OCI-M2 (cell line): ENCODE measurements around the gene NCKAP5.
"Not testable (repeated sequence)": the region's sequence is repeated elsewhere in the genome, so short reads cannot be mapped to it uniquely, and the experiment has no call there.

Source experiments
- DNase-seq: peaks from one replicate; lab custom pipeline; 2025; ENCODE audit not compliant: unreplicated experiment; lab: John Stamatoyannopoulos, UW

NCKAP5 gene

DNA sequence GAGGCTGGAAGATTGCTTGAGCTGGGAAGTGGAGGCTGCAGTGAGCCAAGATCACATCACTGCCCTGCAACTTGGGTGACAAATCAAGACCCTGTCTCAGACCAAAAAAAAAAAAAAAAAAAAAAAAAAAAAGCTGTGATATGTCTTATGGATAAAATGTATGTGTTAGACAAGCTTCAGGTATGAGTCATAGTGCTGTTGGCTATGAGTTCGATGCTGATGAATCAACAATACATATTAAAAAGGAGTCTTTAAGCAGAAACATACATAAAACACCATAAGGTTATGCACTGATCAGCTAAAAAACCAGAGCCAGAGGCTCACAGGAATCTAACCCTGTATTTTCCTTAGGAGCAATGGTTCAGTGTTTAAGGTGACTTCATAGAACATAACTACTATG, 332.3 kb downstream of the NCKAP5 start:
- DNase-seq: no peak

DNA sequence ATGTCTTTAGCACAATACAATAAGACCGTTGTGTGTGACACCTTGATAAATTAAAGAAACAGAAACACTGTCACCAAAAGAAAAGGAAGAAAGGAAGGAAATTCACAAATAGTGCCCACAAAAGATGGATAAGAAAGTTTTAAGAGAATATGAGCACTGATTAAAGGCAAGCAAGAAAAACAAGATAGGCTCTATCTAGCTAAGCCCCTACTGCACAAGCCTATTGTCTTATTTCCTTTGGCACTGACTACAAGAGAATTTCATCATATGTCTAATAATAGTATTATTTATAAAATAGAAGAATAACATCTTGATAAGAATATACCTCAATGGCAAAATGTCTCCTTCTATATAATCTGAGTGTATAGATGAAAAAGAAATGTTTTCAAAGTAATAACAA, 335.7 kb downstream of the NCKAP5 start:
- DNase-seq: no peak

DNA sequence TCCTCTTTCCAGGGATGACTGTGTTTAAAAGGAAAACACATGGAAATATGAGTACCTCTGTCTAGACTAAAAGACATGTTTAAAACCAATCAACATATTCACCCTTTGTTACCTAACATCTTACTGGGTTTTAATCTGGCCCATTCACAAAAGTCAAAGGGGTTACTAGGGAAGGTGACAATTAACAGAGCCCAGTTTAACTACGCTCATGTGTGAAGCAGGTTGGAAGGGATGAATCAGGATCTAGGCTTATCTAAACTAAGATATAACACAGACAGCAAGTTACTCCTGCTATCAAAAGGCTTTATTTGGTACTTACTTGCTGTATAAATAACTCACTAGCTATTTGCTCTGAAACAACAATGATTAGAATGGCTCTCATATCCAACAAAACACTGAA, 337.0 kb downstream of the NCKAP5 start:
- DNase-seq: no peak

DNA sequence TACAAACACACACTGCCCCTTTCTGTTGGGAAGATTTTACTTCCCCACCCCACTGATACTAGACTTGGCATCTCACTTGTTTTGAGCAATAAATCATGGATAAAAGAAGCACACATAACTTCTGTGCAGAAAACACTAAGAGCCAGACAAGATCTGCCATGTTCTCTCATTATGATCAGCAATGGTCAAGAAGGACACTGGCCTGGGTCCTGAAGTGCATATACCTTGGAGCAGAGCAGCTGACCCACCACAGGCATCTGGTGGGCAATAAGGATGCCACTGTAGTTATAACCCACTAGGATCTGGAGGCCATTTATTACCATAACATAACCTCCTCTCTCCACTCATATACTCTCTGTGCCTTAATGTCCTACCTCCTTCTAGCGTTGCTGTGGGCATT, 338.3 kb downstream of the NCKAP5 start:
- no peak for DNase-seq

DNA sequence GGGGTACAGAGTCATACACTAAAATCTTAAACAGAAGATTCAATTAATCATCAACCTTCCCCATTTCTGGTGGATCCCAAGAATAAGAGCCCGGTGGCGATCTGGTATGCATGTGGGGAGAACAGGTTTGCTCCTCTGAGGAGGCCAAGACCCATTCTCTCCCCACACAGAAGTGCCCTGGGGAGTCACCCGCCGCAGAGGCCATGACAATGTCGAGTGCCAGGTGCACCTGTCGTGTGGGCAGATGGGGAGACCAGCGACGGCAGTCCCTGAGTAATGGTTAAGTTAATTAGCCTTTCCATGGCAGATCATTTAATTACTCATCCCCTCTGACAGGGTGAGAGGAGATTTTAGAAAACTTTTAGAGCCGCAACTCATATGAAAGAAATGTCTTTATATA, 345.0 kb downstream of the NCKAP5 start:
- no peak for DNase-seq

DNA sequence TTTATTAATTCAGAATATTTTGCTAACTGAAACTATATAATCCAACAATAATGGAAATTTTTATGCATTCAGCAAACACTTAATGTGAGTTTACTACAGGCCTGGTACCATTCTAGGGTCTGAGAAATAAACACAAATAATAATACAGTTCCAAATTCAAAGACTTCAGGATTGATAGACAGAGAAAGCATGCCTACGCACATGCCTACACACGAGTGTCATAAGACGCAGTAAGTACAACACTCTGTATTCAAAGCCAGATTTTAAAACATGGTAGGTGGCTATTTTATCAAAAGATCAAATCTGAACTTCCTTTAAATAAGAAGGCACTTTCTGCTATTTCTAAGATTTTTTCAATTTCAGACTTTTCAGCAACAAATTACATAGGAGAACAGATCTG, 346.9 kb downstream of the NCKAP5 start:
- DNase-seq: no peak

DNA sequence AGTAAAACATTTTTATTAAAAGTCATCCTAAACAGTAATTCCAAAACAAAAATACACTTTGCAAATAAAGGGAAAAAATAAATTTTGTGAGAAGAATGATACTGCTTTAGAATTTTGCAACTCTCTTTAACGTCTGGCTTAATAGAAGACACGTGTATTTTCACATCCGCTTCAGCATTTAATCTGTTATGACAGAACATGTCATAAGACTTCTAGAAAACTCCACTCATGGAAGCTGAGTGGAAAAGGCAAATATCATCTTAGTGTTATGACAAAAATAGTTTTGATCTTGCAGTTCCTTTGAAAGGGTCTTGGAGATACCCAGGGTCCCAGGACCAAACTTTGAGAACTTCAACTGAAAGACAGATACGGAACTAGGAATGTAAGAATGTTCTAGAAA, 350.1 kb downstream of the NCKAP5 start:
- DNase-seq: no peak

DNA sequence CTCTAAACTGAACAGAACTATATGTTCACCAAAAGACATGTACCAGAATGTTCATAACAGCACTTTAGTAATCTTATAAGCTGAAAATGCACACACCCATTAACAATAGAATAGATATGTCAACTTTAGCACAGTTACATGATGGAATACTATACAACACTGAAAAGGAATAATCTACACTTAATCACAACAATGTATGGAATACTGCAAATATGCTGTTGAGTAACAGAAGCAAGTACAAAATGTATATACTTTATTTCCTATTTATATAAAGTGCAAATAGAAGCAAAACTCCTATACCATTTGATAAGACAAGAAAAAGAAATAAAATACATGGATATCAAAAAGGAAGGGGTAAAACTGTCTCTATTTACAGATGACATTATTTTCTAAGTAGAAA, 352.8 kb downstream of the NCKAP5 start:
- no peak for DNase-seq

DNA sequence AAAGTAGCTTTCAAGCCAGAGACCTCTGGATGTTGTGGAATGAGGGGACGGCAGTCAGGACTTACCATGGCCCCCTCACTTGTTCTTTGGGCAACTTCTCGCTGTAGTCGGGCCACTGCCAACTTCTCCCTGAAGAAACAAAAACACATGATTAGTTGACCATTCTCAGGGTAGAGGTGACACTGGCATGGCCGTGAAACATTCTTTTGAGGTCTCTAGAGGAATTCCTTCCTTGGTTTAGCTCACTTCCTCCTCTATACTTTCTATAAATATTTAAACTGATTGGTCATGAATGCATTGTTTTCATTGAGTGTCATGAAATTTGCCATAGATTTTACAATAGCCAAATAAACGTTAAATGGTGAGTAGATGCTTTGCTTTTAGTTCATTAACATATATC, 354.6 kb downstream of the NCKAP5 start:
- DNase-seq: no peak

DNA sequence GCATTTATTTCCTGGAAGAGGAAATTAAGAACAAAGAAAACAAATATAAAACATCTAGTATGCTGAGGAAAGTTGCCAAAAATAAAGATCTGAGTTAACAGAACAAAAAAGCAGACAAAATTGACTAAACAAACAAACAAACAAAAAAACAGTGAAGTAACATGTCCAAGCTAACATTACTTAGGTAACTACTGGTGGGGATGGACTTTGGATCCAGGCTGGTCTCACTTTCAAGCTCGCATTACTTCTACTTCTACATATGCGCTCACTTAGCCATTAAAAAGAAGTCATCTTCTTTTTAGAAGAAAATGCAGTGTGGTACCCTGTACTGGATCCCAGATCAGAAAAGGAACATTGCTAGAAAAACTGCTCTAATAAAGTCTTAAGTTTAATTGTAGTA, 358.9 kb downstream of the NCKAP5 start:
- no peak for DNase-seq

DNA sequence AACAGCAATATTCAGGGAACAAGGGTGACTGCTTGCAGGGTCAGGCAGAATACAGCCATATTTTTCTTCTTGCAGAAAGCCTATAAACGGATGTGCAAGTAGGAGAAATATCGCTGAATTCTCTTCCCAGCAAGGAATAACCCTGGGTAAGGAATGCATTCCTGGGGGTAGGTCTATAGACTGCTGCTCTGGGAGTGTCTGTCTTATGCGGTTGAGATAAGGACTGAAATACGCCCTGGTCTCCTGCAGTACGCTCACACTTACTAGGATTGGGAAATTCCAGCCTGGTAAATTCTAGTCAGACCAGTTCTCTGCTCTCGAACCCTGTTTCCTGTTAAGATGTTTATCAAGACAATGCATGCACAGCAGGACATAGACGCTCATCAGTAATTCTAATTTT, 361.6 kb downstream of the NCKAP5 start:
- DNase-seq: not testable (repeated sequence)

DNA sequence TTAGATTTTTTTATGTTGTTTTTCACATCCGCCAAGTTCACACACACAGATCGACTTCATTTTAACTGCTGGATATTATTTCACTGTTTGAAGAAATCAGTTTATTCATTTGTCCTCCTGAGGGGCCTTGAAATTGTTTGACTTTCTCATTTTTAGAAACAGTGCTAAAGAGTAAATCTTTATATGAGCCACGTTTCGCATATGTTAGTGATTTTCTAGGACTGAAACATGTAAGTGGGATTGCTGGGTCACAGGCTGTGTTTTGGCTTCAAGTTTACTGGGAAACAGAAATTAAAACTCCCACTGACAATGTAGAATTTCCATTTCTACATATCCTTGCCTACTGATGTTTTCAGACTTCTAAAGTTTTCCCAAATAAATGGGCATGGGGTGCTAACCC, 363.8 kb downstream of the NCKAP5 start:
- DNase-seq: no peak

DNA sequence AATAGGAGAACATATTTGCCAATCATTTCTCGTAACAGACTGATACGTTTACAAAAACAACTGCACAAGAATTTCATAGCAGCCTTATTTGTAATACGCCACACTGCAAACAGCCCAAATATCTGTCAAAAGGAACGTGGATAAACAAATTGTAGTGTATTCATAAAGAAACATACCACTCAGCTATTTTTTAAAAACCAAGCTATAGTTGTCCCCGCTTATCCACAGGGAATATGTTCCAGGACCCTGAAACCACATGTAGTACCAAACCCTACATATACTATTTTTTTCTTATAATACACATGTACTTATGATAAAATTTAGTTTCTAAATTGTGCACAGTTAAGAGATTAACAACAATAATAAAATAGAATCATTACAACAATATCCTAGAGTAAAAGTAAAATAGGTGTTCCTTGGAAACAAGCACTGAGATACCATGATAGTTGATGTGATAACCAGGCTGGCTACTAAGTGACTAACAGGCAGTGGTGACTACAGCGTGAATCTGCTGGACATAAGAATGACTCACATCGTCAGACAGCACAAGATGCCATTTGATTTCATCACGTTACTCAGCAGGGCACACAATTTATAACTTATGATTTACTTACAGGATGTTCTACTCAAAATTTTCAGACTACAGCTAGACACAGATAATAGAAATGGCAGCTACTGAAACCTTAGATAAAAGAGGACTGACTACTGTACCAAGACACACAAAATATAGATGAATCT, 367.4 kb downstream of the NCKAP5 start:
- no peak for DNase-seq

DNA sequence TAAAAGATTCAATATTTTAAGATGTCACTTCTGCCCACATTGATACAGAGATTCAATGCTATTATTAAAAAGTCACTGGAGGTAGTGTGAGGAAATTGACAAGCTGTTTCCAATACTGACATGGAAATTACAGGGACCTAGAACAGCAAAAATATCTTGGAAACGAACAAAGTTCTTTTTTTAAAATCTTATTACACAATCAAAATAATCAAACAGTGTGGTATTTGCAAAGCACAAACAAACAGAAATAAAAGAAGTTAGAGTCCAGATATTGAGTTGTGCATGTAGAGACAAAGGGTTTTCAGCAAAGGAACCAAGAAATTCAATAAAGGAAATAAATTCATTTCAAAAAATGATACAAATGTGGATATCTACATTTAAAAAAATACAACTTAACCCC, 369.6 kb downstream of the NCKAP5 start:
- no peak for DNase-seq

DNA sequence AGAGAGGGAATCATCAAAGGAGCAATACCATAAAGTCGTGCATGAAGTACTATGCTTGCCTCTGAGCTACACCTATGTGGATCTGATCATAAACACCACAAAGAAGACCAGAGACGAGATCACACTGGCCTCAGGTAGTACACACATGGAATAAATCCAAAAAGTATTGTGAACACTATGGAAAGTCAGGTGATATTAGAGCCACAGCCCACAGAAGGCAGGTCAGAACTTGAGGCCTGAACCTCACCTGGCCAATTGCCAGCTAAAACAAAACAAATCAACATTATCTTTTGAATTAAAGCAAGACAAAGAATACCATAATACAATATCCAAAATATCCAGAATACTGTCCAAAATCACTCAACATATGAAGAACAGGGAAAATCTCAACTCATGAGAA, 371.1 kb downstream of the NCKAP5 start:
- no peak for DNase-seq

DNA sequence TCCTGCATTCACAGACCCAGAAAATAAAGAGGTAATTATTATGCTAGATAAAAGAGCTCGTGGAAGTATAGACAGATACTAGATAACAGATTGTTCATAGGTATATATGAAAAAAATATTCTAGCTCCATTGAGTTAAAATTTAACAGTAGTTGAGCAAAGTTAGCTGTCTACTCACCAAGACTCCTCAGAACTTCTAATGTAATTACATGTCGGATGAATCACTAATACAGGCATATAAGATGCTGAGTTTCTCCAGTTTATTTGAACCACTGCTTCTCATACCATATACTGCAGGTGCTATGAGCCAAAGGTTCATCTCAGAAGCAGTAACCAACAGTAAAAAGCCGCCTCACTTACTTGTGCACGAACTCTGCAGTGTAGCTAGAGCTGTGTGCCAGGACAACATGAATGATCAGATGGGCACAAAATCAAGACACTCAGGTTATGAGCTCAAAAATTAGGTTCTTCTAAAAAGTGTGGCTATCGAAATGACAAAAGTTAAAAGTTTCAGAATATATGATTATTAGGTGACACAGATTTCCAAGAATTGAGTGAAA, 373.4 kb downstream of the NCKAP5 start:
- DNase-seq: no peak

DNA sequence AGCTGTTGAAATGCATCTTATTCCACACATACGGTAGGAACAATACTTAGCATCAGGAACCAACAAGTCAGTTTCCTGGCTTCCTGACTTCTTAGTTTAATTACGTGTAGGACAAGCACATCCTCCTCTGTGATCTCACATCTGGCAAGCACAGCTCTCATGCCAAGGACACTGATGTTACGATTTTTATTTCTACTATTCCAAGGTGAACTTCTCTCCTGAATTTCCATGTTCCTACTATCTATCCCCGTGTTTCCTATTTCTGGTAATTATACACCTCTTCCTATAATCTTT, 374.0 kb downstream of the NCKAP5 start:
- no peak for DNase-seq

DNA sequence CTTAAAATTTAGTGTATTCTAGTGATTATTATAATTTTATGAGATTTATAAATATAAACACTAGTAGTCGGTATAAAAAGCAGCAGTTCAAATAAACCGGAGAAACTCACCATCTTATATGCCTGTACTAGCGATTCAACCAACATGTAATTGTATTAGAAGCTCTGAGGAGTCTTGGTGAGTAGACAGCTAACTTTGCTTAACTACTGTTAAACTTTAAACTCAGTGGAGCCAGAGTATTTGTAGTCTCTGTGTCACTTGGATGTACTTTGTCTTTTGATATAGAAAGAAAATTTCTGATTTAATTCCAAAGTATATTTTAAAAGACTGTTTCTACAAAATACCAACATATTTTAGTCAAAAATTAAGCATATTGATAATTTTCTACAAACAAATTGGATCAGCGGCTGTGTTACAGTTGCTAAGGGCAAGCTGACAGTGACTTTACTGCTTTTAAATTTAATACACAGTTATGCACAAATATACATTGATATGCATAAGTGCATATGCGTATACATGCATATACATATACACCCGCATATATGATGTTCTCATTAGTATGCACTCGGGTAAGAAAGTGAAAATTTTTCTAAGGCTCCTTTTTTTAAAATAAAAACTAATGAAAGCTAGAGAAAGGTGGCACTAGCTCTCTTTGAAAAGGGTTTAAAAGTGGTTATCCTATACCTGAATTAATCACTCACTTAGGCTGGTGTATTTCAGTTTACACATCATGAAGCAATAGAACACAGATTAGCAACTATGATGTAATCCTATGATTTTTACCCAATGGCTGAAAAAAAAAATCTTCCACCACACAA, 374.5 kb downstream of the NCKAP5 start:
- no peak for DNase-seq

DNA sequence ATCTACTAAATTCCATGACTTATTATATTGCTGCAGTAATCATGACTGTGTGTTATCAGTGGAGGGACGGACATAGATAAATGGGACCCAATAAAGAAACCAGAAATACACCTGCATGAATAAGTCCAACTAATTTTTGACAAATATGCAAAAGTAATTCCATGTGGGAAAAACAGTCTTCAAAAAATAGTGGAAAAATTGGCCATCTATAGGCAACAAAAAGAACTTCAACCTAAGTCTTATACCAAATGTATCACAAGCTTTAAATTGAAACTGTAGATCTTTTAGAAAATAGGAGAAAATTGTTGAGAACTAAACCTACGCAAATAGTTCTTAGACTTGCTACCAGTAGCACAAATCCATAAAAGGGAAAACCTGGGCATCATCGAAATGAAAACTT, 376.2 kb downstream of the NCKAP5 start:
- no peak for DNase-seq

DNA sequence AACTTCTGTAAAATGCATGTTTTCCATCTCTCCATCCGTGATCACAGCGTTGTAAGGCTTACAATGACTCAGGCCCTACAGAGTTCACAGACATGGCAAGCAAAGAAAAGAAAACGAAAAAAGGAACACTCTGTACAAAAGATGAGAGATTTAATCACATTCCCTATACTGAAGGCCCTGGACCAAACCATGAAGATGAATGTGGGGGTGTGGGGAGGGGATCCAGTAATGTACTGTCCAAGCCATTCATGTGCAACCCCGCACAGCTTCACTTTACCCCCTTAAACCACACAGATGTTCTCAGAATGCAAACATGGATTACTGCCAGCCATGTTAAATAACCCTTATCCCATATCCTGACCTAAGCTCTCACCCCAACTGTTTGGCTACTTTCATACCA, 391.1 kb downstream of the NCKAP5 start:
- no peak for DNase-seq

DNA sequence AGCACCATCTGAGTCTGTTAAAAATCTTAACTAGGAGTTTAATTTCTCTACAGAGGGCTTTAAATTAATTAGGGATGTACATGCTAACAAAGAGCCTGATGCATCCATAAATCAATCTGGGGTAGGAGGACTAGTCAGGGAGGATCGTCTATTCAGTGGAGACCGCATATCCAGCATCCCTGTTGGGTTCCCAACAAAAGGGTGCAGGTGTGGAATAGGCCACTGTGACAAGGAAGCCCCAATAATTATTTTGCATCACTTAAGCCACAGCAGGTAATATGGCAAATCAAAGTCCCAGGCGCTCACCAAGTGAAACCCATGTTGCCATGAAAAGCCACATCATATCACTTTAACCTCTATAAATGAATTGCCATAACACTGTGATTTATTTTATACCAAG, 392.3 kb downstream of the NCKAP5 start:
- no peak for DNase-seq

DNA sequence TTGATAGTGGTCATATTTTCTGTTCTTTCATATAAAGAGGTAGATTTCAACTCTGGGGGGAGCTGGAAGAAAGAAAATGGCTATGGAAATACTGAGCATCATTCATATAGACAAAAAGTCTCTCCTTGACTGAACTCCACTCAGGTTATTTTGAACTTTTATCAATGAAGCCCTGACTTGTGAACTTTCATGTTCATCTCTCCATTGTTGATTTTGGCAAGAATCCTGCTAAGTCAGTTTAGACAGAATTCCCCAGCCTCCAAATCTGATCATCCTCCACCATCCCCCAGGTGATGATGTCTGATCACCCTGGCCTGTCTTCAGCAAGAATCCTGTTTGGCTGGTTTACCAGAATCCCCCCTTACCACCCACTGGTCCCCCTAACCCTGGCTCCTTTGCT, 395.0 kb downstream of the NCKAP5 start:
- DNase-seq: no peak
